Body of pancreas (tissue), 4 donors: ENCODE measurements around the gene SEMA3A.

Source experiments
- CTCF ChIP-seq, 7 experiments: fragments of 450-650 bp in 4 of 7; fragments of 200-600 bp in 3 of 7; sonication (generic) in 3 of 7; IDR thresholded peaks; one replicate each; pipeline ENCODE4 v1.5.1; 2016 to 2019; ENCODE audit warnings: antibody characterized with exemption in 7 of 7
- POLR2A ChIP-seq, 3 donors: fragments of 450-650 bp; IDR thresholded peaks; one replicate each; pipeline ENCODE4 v1.6.1; 2016; ENCODE audit warnings: antibody characterized with exemption in 3 of 3, mild to moderate bottlenecking in 2 of 3

- TF ChIP-seq CTCF (IDR thresholded peaks at IDR 0.05) (no peak), POLR2A (IDR thresholded peaks at IDR 0.05) (no peak)
Observed at GRCh38 chr7:84105586-84105985, 89.0 kb downstream of the SEMA3A start.
